ENCODE results near the gene CBLL2.

DNA sequence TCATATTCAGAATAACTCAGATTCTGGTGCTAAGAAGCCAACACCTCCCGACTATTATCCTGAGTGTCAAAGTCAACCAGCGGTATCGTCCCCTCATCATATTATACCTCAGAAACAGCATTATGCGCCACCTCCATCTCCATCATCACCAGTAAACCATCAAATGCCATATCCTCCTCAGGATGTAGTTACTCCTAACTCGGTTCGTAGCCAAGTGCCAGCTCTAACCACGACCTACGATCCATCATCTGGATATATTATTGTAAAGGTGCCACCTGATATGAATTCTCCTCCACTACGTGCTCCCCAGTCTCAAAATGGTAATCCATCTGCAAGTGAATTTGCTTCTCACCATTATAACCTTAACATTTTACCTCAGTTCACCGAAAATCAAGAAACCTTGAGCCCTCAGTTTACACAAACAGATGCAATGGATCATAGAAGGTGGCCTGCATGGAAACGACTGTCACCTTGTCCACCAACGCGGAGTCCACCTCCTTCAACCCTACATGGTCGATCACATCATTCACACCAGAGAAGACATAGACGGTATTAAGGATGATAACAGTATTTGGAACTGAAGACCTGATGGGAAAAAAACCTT, 1.1 kb downstream of the CBLL2 start:
- TF ChIP-seq, protein P1, sequence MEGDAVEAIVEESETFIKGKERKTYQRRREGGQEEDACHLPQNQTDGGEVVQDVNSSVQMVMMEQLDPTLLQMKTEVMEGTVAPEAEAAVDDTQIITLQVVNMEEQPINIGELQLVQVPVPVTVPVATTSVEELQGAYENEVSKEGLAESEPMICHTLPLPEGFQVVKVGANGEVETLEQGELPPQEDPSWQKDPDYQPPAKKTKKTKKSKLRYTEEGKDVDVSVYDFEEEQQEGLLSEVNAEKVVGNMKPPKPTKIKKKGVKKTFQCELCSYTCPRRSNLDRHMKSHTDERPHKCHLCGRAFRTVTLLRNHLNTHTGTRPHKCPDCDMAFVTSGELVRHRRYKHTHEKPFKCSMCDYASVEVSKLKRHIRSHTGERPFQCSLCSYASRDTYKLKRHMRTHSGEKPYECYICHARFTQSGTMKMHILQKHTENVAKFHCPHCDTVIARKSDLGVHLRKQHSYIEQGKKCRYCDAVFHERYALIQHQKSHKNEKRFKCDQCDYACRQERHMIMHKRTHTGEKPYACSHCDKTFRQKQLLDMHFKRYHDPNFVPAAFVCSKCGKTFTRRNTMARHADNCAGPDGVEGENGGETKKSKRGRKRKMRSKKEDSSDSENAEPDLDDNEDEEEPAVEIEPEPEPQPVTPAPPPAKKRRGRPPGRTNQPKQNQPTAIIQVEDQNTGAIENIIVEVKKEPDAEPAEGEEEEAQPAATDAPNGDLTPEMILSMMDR (IDR thresholded peaks at IDR 0.05) = no peak
- no peak for TF ChIP-seq POLR2A (IDR thresholded peaks at IDR 0.05)

Data from body of pancreas (tissue), 4 donors.